HG02610 (cell line): ENCODE data around the gene PLA2G2F.

Source experiments
- ATAC-seq: cut with Tn5 transposase; IDR thresholded peaks from one replicate; pipeline ENCODE4 v1.9.1; 2021; ENCODE audit warnings: mild to moderate bottlenecking, moderate library complexity; ENCODE audit not compliant: unreplicated experiment

PLA2G2F gene

DNA sequence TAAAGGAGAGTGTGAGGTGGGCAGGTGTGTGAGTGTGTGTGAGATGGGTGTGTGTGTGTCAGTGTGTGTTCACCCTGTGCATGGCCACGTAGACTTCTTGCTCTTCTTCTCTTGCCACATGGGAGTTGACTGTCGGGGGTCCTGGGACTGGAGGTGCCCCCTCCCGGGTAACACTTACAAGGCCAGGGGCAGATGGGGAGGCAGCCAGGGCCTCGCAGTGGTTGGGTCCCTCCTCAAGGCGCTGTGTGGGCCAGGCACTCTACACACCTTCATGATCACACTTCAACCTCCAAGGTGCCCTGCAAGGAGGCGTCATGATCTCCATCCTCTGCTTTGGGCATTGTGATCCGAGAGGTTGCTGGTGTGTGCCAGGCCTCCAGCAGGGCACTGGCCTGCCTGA is 2.3 kb downstream of the PLA2G2F start:
- no peak for ATAC-seq

DNA sequence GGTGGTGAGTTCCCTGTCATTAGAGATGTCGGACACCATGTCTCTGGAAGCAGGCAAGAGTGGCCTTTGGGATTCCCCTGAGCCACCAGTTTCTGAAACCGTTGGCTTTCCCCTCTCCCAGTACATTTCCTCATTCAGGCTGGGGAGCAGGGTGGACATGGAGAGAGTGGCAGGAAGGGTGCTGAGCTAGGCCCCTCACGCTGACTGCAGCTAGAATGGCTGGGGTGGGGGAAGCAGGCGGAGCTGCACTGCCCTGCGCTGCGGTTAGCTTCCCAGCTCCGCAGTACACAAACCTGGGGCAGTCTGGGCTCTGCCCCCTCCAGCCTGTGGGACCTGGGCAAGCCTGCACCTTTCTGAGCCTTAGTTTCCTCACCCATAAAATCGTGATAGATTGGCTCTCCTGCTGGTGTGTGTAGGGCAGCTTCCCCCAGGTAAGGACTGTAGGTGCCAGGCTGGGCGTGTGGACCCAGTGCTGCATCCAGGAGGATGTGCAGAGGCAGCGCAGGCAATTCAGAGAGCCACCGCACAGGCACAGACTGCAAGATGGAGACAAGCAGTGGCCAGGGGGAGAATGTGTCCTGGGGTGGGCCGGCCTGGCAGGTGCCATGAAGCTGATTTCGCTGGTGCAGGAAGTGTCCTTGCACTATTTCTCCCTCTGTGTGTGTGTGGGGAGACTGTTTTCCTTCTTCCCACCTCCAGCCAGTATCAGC is 3.0 kb downstream of the PLA2G2F start:
- ATAC-seq, result no peak

DNA sequence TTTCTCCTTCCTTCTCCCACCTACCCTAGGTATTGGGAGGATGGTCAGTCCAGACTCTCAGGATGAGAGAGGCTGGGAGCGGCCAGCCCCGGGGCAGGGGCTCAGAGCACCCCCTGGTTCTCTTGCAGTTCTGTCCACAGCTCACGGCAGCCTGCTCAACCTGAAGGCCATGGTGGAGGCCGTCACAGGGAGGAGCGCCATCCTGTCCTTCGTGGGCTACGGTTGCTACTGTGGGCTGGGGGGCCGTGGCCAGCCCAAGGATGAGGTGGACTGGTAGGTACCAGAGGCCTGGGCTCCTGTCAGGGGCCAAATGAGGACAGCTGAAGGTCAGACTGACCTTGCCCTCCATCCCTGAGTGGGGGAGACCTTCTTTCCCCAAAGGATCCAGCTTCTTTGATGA is 4.2 kb downstream of the PLA2G2F start:
- no peak for ATAC-seq

DNA sequence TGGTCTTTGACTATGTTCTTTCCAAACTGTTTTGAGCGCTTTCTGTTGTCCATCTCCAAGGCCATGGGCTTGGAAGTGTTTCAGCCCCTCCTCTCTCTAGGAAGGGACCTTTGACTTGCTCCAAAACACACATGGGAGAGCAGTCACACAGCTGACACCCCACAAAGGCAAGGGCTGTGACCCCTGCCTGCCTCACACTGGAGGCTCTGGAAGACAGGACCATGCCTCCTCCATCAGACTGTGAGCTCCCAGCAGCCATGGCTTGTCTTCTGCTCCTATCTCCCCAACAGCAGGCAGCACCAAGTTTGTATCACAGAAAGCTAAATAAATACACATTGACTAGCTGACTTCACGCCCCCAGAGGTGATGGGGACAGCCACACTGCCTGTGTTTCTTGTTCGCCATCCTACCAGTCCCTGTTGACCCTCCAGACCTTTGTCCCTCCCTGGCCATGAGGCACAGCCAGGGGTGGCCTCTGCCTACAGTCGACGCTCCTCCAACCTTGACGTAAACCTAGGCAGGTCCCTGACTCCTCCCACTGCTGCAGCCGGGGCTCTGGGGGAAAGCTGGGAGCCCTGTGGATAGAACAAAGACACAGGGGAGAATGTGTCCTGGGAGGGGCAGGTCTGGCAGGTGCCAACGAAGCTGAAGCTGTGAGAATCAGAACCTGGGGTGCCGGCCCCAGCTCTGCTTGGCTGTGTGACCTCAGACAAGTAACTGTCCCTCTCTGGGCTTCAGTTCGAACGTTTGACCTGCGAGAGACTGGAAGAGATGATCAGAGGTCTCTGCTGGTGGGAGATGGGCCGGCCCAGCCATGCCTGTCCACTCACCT is 4.8 kb downstream of the PLA2G2F start:
- no peak for ATAC-seq

DNA sequence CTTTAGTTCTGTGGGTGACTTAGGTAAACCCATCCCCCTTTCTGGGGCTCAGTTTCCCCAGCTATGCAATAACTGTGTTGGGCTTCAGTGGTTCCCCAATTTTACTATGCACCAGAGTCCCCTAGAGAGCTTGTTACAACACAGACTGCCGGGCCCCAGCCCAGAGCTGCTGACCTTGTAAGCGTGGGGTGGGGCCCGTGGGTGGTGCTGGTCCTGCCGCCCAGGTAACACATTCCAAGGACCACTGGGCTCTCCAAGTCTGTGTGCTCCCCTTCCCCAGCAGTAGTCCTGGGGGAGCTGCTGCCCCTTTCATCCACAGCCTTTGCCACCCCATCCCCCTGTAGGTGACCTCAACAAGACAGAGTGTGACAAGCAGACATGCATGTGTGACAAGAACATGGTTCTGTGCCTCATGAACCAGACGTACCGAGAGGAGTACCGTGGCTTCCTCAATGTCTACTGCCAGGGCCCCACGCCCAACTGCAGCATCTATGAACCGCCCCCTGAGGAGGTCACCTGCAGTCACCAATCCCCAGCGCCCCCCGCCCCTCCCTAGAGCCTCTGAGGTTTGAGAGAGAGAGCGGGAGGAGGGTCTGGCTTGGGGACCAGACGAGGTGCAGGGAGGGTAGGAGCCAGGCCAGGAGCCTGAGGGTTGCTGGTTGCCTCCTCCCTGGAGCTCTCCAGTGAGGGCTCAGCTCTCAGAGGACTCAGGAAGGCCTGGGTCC is 8.9 kb downstream of the PLA2G2F start:
- no peak for ATAC-seq

DNA sequence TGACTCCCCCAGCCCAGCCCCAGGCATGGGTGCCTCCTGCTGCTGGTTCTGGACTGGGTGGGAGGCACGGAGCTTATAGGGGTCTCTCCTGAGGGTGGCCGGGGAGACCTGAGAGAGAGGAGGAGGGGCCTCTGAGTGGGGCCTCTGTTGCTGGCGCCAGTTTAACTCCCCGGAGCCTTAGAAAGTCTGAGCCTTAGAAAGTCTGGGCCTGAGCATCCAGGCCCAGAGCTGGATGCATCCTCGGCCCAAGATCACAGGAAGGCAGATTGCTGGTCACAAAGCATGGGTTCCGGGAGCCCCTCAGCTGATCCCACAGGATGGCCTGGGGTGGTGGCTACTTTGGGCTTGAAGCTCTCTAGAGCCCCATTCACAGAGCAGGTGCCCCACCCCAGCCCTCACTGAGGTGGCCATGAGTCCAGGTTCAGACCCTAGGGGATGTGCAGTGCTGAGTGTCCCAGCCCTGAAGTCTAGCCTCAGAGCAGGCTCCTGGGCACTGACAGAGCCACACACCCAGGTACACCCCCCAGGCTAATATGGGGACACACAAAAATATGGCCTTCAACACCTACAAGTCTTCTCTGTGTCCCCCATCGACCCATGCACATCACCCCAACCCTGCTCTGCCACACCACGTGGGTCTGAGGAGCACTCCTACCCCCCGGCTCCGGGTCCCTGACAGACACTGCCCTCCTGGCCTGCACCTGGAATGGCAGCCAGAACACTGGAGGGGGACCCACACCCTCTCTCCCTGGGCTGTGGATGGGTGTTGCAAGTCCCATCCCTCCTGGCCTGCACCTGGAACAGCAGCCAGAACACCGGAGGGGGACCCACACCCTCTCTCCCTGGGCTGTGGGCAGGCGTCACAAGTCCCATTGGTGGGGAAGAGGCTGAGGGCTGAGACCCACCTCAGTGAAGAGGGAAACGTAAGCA is 9.7 kb downstream of the PLA2G2F start:
- ATAC-seq, result no peak

DNA sequence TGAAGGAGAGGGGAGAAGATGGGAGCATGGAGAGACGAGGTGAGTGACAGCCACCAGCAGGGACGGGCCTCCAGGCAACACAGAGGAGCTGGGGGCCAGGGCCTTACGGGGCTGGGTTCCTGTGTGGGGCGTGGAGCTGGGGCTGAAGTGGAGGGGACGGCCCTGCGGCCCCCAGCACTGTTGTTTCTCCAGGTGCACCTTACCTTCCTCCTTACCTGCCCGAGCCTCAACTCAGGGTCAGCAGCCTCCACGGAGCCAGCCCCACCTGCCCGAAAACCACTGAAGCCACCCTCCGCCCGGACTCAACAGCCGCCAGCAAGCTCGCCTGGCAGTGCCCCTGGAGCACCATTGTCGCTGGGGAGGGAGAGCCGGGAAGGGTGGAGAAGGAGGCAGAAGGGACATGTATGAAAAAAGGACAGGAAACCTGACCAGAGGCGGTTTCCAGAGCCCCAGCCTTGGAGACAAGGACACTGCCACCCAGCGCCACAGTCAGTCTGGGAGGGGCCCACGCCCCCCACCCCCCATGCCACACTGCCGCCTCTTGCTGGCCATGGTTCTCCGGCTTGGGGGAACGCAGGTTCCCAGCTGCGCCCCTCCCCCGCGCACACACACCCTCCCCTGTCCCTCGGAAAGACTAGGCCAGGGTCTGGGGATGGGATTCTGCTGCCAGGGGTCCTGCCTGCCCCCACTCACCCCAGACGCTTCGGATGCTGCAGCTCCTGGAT is 10.6 kb downstream of the PLA2G2F start:
- no peak for ATAC-seq

DNA sequence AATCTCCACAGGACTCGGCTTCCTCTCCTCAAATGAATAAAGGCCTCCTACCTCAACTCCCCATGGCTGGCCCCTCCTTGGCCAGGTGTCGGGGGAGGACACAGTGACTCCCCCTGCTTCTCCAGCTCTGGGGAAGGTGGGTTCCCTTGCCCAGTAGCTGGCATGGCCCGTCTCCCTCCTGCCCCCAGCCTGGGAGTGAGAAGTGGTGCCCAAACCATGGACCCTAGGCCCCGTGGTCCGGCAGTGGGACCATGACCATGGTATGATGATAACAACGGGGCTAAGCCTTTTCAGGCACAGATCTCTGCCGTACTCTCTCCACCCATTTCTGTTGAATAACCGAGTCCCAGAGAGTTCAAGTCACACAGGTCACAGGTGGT is 11.2 kb downstream of the PLA2G2F start:
- ATAC-seq, result no peak

DNA sequence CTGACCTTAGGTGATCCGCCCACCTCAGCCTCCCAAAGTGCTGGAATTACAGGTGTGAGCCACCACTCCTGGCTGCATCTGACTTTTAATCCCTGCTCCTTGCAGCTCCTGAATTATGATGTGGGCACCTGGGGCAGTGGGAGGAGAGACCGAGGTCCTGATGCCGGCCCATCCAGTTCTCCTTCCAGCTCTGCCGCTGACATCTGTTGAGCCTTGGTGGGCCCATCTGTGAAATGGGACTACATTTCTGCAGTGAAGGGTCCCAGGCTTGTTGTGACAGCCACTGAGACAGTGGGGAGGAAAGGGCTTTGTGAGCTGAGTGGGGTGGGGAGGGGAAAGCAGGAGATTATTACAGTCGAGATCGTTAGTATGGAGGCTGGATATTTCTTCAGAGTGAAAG is 11.8 kb downstream of the PLA2G2F start:
- ATAC-seq, result no peak

DNA sequence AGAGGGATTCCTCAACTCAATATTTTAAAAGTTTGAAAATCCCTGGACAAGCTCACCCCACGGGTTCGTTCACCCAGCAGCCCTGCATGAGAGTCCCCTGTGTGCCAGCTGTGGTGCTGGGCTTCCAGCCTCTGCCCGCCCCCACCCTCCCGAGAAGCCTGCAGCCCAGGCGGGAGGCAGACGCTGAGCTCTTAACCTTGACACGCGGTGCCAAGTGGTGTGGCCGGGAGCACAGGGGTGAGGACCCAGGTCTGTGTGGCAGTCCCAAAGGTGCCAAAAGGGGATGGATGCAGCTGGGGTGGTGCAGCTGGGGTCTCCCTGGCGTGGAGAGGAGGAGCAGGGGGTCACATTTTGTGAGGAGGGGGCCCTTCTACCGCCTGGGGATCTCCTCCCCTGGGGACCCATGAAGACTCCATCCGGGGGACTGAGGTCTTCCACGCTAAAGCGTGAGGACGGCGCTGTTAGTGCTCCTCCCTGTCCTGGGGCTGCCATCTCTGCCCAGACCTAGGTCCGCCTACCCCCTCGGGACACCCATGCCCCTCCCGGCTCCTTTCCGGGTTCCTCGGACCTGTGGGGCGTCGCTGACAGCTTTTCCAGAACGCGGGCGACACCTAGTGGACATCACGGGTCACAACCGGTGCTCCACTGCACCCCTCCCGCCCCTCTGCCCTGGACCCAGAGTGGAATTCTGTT is 12.9 kb downstream of the PLA2G2F start:
- ATAC-seq, result no peak

DNA sequence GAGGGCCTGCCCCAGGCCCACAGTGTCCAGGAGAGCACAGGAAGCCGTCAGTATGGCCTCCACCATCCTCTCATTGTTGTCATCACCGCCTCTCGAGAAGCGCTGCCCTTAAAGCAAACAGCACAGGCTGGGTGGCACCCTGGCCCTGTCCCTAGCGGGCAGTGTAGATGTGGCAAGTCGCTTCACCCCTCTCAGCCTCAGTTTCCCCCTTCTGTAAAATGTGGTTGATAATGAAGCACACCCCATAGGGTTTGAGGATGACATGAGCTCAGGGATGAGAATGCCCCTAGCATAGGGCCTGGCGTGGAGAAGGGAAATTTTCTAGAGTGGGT is 13.4 kb downstream of the PLA2G2F start:
- ATAC-seq, result no peak

DNA sequence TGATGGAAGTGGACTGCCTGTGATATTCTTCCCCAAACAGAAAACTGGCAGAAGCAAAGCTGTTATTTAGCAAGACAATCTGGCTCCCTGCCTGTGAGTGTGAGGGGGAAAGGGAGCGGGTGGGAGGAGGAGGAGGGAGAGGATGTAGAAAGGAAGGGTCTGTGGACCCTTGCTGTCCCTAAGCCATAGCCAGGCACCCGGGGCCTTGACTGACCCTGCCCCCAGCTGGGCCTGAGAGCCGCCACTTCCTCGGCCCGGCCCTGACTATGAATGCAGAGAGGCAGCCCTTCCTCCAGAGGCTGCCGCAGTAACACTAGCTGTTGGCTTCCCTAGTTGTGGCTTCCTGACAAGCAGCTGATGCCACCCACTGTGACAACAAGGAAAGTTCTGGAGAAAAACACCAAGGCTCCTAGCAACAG is 13.9 kb downstream of the PLA2G2F start:
- ATAC-seq, result no peak

DNA sequence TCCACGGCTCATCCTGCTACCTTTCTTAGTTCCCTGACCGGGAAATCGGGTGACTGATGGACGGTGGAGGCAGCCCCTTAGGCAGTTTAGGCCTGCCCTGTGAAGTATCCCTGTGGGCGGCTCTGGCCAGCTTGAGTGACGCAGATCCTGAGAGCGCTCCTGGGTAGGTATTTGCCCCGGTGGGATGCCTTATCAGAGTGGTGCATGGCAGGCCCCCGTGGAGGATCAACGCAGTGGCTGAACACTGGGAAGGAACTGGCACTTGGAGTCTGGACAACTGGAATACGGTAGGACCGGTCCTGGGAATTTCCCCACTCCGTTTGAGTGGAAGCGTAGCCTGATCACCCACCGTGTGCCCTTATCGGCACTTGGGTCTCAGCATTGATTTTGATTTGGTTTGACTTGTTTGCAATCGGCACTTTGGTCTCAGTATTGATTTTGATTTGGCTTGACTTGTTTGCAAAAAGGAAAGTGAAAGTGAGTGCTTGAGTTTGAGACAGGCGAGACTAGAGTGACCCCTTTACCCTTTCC is 15.2 kb downstream of the PLA2G2F start:
- ATAC-seq, result no peak

DNA sequence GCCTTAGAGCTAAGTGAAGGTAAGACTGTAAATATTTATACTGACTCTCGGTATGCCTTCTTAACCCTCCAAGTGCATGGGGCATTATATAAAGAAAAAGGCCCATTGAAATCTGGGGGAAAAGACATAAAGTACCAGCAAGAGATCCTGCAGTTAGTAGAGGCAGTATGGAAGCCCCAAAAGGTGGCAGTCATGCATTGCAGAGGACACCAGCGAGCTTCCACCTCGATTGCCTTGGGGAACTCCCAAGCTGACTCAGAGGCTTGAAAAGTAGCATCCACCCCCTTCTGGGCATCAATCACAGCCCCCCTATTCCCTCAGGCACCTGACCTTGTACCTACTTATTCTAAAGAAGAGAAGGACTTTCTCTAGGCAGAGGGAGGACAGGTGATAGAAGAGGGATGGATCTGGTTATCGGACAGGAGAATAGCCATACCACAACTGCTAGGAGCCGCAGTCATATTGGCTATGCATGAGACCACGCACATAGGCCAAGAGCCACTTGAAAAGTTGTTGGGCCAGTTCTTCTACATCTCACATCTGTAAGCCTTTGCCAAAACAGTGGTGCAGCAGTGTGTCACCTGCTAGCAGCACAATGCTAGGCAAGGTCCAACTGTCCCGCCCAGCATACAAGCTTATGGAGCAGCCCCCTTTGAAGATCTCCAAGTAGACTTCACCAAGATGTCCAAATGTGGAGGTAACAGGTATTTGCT is 19.4 kb downstream of the PLA2G2F start:
- ATAC-seq, result no peak

DNA sequence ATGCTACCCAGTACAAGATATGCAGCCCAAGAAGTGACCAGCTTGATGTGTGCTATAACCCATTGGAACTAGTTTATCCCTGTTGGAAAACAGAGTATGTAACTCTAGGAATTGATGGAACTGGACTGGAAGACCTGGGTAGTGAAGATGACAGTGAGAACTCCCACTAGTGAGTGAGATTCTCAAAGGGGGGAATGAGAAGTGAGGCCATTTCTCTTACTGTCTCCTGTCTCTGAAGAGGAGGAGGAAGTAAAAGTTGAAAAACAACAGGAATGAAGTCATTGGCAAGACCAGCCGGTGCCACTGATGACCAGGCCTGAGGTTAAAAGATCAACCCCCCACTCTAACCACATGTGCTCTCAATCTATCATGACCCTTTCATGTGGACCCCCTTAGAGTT is 20.9 kb downstream of the PLA2G2F start:
- no peak for ATAC-seq

DNA sequence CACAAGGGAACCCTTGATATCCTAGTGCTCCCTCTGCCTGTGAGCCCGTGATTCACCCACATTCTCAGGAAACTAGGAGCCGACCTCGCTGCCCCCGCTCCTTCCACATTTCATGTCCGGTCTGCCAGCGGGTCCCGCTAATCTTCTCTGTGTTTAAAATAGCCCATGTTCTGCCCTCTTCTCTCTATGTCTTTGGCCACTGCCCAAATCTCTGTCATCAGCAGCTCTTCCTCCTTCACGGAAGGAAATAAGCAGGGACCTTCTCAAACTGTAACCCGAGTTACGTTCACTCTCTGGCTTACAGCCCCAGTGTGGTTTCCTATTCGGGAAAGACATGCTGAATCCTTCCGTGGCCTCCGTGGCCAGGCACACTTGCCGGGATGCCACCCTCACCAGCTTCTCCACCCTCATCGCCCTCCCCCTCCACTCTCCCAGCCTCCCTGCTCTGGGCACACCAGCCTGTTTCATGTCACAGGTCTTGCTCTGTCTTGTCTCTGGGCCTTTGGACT is 25.6 kb downstream of the PLA2G2F start:
- ATAC-seq, result no peak

DNA sequence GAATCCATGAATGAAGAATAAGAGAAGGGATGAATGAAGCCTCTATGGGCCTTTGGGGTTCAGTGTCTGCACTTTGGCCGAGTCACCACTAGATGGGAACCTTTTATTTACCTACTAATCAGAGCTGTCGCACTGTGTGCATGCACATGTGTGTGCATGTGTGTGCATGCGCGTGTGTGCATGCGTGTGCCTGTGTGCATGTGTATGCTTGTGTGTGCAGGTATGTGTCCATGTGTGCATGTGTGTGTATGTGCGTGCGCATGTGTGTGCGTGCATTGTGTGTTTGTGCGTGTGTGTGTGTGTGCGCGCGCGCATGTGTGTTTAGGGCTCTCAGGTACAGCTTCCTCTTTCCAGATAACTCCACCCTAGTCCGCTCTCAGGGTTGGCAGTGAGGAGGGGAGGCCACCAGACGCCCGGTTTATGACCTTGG is 26.4 kb downstream of the PLA2G2F start:
- no peak for ATAC-seq

DNA sequence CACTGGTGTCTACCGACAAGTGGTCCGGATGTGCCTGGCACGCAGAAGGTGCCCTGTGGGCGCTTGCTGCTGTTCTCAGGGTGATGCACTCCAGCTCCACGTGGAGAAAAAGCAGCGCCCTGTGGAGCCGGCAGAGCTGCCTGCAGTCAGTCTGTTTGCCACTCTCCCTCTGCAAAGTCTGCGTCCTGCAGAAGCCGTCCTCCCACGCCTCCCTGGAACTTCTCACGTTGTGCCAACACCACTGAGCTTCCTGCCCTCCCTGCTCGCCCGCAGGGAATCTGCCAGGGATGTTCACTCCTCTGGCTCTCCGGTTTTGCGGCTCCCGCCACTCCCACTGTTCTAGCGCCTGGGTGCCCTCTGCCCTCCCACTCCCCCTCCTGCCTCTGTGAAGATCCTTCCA is 26.9 kb downstream of the PLA2G2F start:
- ATAC-seq, result no peak

DNA sequence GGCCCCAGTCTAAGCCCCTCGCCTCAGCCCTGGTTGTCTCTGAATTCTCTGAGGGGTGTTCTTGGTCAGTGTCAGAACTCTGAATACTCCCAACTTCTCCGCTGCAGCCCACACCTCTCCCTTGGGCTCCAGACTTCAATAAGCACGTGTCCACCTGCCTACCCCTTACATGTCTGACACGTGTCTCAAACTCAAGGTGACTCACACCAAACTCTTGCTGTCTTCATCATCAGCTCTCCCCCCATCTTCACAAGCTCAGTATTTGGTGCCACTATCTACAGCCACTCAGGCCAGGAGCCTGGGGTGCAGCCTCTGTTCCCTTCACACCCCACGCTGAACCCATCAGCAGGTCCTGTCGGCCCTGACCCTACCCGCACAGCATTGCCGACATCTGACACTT is 28.0 kb downstream of the PLA2G2F start:
- no peak for ATAC-seq
